ENCODE measurements around the gene FBXO39. TPM values are rescaled to one million over a fixed set of nuclear protein-coding genes. Genes with fewer than 3 reads are reported as not detected.

Gene FBXO39
- total RNA-seq, 1 experiment from 2014 or later: not detected

DNA sequence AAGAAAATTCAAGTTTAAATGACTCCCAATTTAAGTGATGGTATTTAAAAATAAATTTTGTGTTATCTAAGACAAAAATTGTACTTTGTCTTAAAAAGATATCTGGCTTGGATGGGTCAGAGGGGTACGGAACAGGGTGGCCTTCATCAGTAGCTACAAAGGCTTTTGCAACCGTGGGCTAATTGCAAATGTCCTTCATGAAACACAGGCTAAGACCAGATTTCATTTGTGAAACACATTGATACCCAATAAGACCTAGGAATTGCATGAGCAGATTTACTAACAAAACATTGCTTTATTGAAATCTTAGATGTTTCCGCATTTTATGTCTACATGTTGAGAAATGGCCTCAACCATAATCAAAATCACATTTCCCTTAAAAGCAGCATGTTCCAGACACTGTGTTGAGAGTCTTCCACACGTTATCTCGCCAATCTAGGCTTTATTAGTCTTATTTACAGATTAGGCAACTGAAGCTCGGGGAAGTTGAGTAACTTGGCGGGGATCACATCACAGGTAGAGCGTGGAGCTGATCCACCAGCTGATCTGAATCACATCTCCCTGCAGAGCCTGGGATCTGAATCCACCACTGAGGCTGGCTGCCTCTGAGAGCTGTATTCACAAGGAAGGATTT lies 21.8 kb downstream of the FBXO39 start (continued):
- TF ChIP-seq, protein P1, sequence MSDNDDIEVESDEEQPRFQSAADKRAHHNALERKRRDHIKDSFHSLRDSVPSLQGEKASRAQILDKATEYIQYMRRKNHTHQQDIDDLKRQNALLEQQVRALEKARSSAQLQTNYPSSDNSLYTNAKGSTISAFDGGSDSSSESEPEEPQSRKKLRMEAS (IDR thresholded peaks at IDR 0.05): no peak

DNA sequence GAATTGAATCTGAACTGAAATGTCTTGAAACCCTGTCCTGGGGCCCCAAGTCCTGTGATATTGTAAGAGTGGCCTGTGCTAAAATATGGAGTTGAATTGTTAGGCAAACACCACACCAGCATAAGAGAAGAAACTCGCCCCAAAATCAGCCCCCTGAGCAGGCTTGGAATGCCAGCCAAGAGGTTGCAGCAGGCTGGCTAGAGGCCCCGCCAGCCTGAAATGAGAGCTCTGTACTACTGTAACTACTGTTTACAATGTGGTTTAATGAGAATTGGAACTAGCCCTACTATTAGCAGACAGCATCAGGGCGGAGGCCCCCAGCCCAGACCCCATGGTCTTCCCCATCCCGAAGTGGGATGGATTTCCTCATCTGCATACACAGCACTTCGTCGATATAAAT lies 23.7 kb downstream of the FBXO39 start:
- intact Hi-C loops (cut with micrococcal nuclease): no loop called here

More for the DNA sequence above, 23.7 kb downstream of the FBXO39 start:
- Histone ChIP-seq H4K20me1 (ENCODE audit: insufficient read depth) (no peaks in the 10 kb centered on the region), H3K79me2 (ENCODE audit: insufficient read depth, low read length) (no peaks in the 10 kb centered on the region), H3K4me2 (ENCODE audit: low read length) (no peak overlapping the region), H3K4me3 (replicated peaks in 1 of 2; ENCODE audit: low read depth in 1 of 2, low read length in 2 of 2) (no peak overlapping the region), H3K27me3 (ENCODE audit: insufficient read depth, low read length) (peaks cover 13% of the 10 kb centered on the region; the same call in 1 of the 2 replicates), H3K27ac (ENCODE audit: low read depth, low read length) (no peak overlapping the region), H3K36me3 (ENCODE audit: control insufficient read depth in 1 of 2, insufficient read depth in 2 of 2, low read length in 2 of 2) (no peaks in the 10 kb centered on the region), H3K4me1 (ENCODE audit: control insufficient read depth in 1 of 2, insufficient read depth in 2 of 2, low read length in 2 of 2) (no peaks in the 10 kb centered on the region), H3K9me2 (ENCODE audit: insufficient read depth) (no peaks in the 10 kb centered on the region), H3K9me3 (ENCODE audit: control insufficient read depth in 1 of 2, insufficient read depth in 1 of 2, low read depth in 1 of 2, low read length in 2 of 2) (no peaks in the 10 kb centered on the region), H2AFZ (ENCODE audit: low read depth, low read length, poor library complexity, severe bottlenecking) (no peak overlapping the region), H3K9ac (ENCODE audit: low read length) (no peak overlapping the region)
- ATAC-seq: no peak
- DNase-seq (ENCODE audit: low read depth, low spot score): no peak
- ChIA-PET RAD21 (ENCODE audit: low non-redundant PET in 1 of 2, low total read pairs in 2 of 2, uncharacterized antibody in 2 of 2, unreplicated experiment in 2 of 2) (no interaction called here), CTCF (no interaction called here), POLR2A (no interaction called here)
- BruUV-seq (replicated peaks): no TSS peak
- TF ChIP-seq POLR2A (IDR thresholded peaks at IDR 0.05; ENCODE audit: borderline replicate concordance, extremely low read depth, insufficient read depth, insufficient read length) (no peak), CEBPB (IDR thresholded peaks at IDR 0.05; ENCODE audit: low read depth) (no peak), ZFX (IDR thresholded peaks at IDR 0.05) (no peak), POLR2AphosphoS5 (IDR thresholded peaks at IDR 0.05; ENCODE audit: low read depth, low read length) (no peak), SIN3A (IDR thresholded peaks at IDR 0.05; ENCODE audit: low read depth) (no peak), EZH2phosphoT487 (IDR thresholded peaks at IDR 0.05; ENCODE audit: borderline replicate concordance) (no peak), EGR1 (IDR thresholded peaks at IDR 0.05; ENCODE audit: low read depth) (no peak), EZH2 (IDR thresholded peaks at IDR 0.05) (no peak)
- TF ChIP-seq, protein P2, sequence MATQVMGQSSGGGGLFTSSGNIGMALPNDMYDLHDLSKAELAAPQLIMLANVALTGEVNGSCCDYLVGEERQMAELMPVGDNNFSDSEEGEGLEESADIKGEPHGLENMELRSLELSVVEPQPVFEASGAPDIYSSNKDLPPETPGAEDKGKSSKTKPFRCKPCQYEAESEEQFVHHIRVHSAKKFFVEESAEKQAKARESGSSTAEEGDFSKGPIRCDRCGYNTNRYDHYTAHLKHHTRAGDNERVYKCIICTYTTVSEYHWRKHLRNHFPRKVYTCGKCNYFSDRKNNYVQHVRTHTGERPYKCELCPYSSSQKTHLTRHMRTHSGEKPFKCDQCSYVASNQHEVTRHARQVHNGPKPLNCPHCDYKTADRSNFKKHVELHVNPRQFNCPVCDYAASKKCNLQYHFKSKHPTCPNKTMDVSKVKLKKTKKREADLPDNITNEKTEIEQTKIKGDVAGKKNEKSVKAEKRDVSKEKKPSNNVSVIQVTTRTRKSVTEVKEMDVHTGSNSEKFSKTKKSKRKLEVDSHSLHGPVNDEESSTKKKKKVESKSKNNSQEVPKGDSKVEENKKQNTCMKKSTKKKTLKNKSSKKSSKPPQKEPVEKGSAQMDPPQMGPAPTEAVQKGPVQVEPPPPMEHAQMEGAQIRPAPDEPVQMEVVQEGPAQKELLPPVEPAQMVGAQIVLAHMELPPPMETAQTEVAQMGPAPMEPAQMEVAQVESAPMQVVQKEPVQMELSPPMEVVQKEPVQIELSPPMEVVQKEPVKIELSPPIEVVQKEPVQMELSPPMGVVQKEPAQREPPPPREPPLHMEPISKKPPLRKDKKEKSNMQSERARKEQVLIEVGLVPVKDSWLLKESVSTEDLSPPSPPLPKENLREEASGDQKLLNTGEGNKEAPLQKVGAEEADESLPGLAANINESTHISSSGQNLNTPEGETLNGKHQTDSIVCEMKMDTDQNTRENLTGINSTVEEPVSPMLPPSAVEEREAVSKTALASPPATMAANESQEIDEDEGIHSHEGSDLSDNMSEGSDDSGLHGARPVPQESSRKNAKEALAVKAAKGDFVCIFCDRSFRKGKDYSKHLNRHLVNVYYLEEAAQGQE (IDR thresholded peaks at IDR 0.05; ENCODE audit: low read depth): no peak
- TF ChIP-seq, protein P3, sequence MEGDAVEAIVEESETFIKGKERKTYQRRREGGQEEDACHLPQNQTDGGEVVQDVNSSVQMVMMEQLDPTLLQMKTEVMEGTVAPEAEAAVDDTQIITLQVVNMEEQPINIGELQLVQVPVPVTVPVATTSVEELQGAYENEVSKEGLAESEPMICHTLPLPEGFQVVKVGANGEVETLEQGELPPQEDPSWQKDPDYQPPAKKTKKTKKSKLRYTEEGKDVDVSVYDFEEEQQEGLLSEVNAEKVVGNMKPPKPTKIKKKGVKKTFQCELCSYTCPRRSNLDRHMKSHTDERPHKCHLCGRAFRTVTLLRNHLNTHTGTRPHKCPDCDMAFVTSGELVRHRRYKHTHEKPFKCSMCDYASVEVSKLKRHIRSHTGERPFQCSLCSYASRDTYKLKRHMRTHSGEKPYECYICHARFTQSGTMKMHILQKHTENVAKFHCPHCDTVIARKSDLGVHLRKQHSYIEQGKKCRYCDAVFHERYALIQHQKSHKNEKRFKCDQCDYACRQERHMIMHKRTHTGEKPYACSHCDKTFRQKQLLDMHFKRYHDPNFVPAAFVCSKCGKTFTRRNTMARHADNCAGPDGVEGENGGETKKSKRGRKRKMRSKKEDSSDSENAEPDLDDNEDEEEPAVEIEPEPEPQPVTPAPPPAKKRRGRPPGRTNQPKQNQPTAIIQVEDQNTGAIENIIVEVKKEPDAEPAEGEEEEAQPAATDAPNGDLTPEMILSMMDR (IDR thresholded peaks at IDR 0.05 in 2 of 3, conservative IDR thresholded peaks at IDR 0.05 in 1 of 3; ENCODE audit: borderline replicate concordance in 1 of 3, insufficient read depth in 1 of 3, low read depth in 2 of 3, low read length in 2 of 3): no peak
- TF ChIP-seq, protein P4, sequence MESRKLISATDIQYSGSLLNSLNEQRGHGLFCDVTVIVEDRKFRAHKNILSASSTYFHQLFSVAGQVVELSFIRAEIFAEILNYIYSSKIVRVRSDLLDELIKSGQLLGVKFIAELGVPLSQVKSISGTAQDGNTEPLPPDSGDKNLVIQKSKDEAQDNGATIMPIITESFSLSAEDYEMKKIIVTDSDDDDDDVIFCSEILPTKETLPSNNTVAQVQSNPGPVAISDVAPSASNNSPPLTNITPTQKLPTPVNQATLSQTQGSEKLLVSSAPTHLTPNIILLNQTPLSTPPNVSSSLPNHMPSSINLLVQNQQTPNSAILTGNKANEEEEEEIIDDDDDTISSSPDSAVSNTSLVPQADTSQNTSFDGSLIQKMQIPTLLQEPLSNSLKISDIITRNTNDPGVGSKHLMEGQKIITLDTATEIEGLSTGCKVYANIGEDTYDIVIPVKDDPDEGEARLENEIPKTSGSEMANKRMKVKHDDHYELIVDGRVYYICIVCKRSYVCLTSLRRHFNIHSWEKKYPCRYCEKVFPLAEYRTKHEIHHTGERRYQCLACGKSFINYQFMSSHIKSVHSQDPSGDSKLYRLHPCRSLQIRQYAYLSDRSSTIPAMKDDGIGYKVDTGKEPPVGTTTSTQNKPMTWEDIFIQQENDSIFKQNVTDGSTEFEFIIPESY (IDR thresholded peaks at IDR 0.05; ENCODE audit: extremely low read depth, insufficient replicate concordance, low read length): no peak
- TF ChIP-seq, protein P1 (IDR thresholded peaks at IDR 0.05): no peak
